H1 (cell line): Measurements from ENCODE around the gene MYO5A. TPM values are rescaled to one million over a fixed set of nuclear protein-coding genes. Genes with fewer than 3 reads are reported as not detected.

Experiments used
- CTCF ChIA-PET: fragments of 300-600 bp; sonication (Branson Sonifier 250); formaldehyde crosslinking; loops from one replicate; lab custom pipeline; 2021; ENCODE audit not compliant: partially characterized antibody; lab: Charles Lee
- POLR2A ChIA-PET: fragments of 300-600 bp; sonication (Branson Sonifier 250); formaldehyde crosslinking; loops from one replicate; lab custom pipeline; 2021; ENCODE audit warnings: inconsistent platforms; ENCODE audit not compliant: partially characterized antibody; lab: Charles Lee
- DNase-seq, 2 experiments: peaks; one replicate each; pipeline versions ENCODE4 v3.0.0 to v3.0.0-alpha.2; 2010 to 2022; ENCODE audit warnings: low spot score in 2 of 2, low read depth in 1 of 2, mixed read lengths in 1 of 2
- FAIRE-seq: peaks from 2 replicates; lab custom pipeline; 2011; peaks lifted over from hg19 to GRCh38; lab: Jason Lieb, UNC
- H2AFZ ChIP-seq: 2 replicates; pipeline ENCODE4 v1.8.1; 2012; ENCODE audit warnings: low read length, inconsistent platforms
- H2AK5ac ChIP-seq: 2 replicates; pipeline ENCODE4 v1.6.1; 2013; ENCODE audit warnings: low read depth, low read length
- H2BK120ac ChIP-seq: replicated peaks from 2 replicates; pipeline ENCODE3; 2013; ENCODE audit warnings: low read depth, low read length, inconsistent platforms
- H2BK12ac ChIP-seq: 2 replicates; pipeline ENCODE4 v1.6.1; 2013; ENCODE audit warnings: low read depth, low read length
- H2BK15ac ChIP-seq: 2 replicates; pipeline ENCODE4 v1.6.1; 2013; ENCODE audit warnings: low read length
- H2BK20ac ChIP-seq: 2 replicates; pipeline ENCODE4 v1.6.1; 2013; ENCODE audit warnings: low read length
- H2BK5ac ChIP-seq: 2 replicates; pipeline ENCODE4 v1.6.1; 2013; ENCODE audit warnings: low read depth, low read length
- H3K14ac ChIP-seq: 2 replicates; pipeline ENCODE4 v1.6.1; 2013; ENCODE audit warnings: inconsistent platforms; ENCODE audit not compliant: insufficient read length
- H3K18ac ChIP-seq: 2 replicates; pipeline ENCODE4 v1.6.1; 2013; ENCODE audit warnings: low read length; ENCODE audit errors: extremely low read depth
- H3K23ac ChIP-seq: 2 replicates; pipeline ENCODE4 v1.6.1; 2013; ENCODE audit warnings: inconsistent platforms; ENCODE audit not compliant: insufficient read length
- H3K23me2 ChIP-seq: 2 replicates; pipeline ENCODE4 v1.6.1; 2013; ENCODE audit warnings: low read depth, low read length
- H3K27ac ChIP-seq: 2 replicates; pipeline ENCODE4 v1.6.1; 2011; ENCODE audit warnings: low read depth, low read length, inconsistent platforms
- H3K27me3 ChIP-seq, 4 experiments: replicated peaks in 1 of 4; 1 replicate in 1 of 4; 2 replicates in 3 of 4; pipeline versions ENCODE4 v1.6.1 to v1.8.1; 2011 to 2013; ENCODE audit warnings: low read length in 3 of 4, mild to moderate bottlenecking in 3 of 4, inconsistent platforms in 2 of 4, mixed read lengths in 2 of 4, moderate library complexity in 1 of 4; ENCODE audit not compliant: control insufficient read depth in 3 of 4, insufficient read depth in 3 of 4; ENCODE audit errors: extremely low read depth in 1 of 4
- H3K36me3 ChIP-seq, 4 experiments: 2 replicates each; pipeline versions ENCODE4 v1.6.1 to v1.8.1; 2011 to 2013; ENCODE audit warnings: mild to moderate bottlenecking in 4 of 4, low read length in 3 of 4, moderate library complexity in 2 of 4, control low read depth in 1 of 4, inconsistent platforms in 1 of 4; ENCODE audit not compliant: insufficient read depth in 4 of 4, control insufficient read depth in 2 of 4
- H3K4ac ChIP-seq: replicated peaks from 2 replicates; pipeline ENCODE3; 2013; ENCODE audit warnings: low read length, low read depth, mixed read lengths, inconsistent platforms; ENCODE audit not compliant: insufficient read length
- H3K4me1 ChIP-seq, 4 experiments: replicated peaks in 1 of 4; 1 replicate in 1 of 4; 2 replicates in 3 of 4; pipeline versions ENCODE4 v1.6.1 to v1.8.1; 2011 to 2013; ENCODE audit warnings: low read length in 3 of 4, inconsistent platforms in 2 of 4, mixed read lengths in 1 of 4; ENCODE audit not compliant: insufficient read depth in 4 of 4, control insufficient read depth in 3 of 4
- H3K4me2 ChIP-seq, 2 experiments: 2 replicates each; pipeline versions ENCODE4 v1.6.1 to v1.8.1; 2011 to 2013; ENCODE audit warnings: low read depth in 2 of 2, low read length in 2 of 2, control low read depth in 1 of 2, inconsistent platforms in 1 of 2, mild to moderate bottlenecking in 1 of 2; ENCODE audit not compliant: insufficient read depth in 1 of 2
- H3K4me3 ChIP-seq, 4 experiments: fragments of 200-600, 300-600 bp in 1 of 4; sonication (generic), shearing (Covaris generic), sonication (Bioruptor Twin) in 1 of 4; 2 replicates each; pipeline versions ENCODE4 v1.5.1 to v1.8.1; 2011 to 2016; ENCODE audit warnings: low read length in 4 of 4, low read depth in 3 of 4, control low read depth in 2 of 4, inconsistent platforms in 2 of 4, mild to moderate bottlenecking in 2 of 4, mixed read lengths in 1 of 4, moderate library complexity in 1 of 4; ENCODE audit not compliant: insufficient read depth in 2 of 4; ENCODE audit errors: extremely low read depth in 1 of 4
- H3K56ac ChIP-seq: replicated peaks from 2 replicates; pipeline ENCODE3; 2013; ENCODE audit warnings: low read depth, mild to moderate bottlenecking, mixed read lengths, low read length, inconsistent platforms; ENCODE audit not compliant: insufficient read length
- H3K79me1 ChIP-seq: 2 replicates; pipeline ENCODE4 v1.6.1; 2013; ENCODE audit warnings: low read depth, low read length, control low read depth
- H3K79me2 ChIP-seq, 2 experiments: 2 replicates each; pipeline versions ENCODE4 v1.6.1 to v1.8.1; 2012 to 2013; ENCODE audit warnings: low read length in 2 of 2, mild to moderate bottlenecking in 2 of 2, inconsistent platforms in 1 of 2; ENCODE audit not compliant: insufficient read depth in 2 of 2, control insufficient read depth in 1 of 2
- H3K9ac ChIP-seq, 4 experiments: replicated peaks in 1 of 4; 1 replicate in 1 of 4; 2 replicates in 3 of 4; pipeline versions ENCODE4 v1.6.1 to v1.8.1; 2011 to 2013; ENCODE audit warnings: low read depth in 3 of 4, low read length in 3 of 4, control low read depth in 2 of 4, mild to moderate bottlenecking in 2 of 4, moderate library complexity in 2 of 4, inconsistent platforms in 1 of 4; ENCODE audit errors: extremely low read depth in 1 of 4
- H3K9me3 ChIP-seq, 2 experiments: 2 replicates each; pipeline versions ENCODE4 v1.6.1 to v1.8.1; 2012 to 2013; ENCODE audit warnings: mild to moderate bottlenecking in 2 of 2, moderate library complexity in 2 of 2, control low read depth in 1 of 2, inconsistent platforms in 1 of 2, low read depth in 1 of 2, low read length in 1 of 2, mixed read lengths in 1 of 2; ENCODE audit not compliant: insufficient read depth in 2 of 2
- H4K20me1 ChIP-seq, 2 experiments: replicated peaks in 1 of 2; 2 replicates each; pipeline versions ENCODE3 to v1.8.1; 2011 to 2013; ENCODE audit warnings: inconsistent platforms in 2 of 2, low read length in 2 of 2, mild to moderate bottlenecking in 1 of 2; ENCODE audit not compliant: insufficient read depth in 2 of 2, control insufficient read depth in 1 of 2
- H4K5ac ChIP-seq: 2 replicates; pipeline ENCODE4 v1.6.1; 2013; ENCODE audit warnings: low read length, low read depth, mixed read lengths, inconsistent platforms; ENCODE audit not compliant: insufficient read length
- H4K8ac ChIP-seq: 2 replicates; pipeline ENCODE4 v1.8.0; 2013; ENCODE audit warnings: mild to moderate bottlenecking, moderate library complexity, low read length, inconsistent platforms; ENCODE audit not compliant: insufficient read depth; ENCODE audit errors: extremely low read depth
- H4K91ac ChIP-seq: replicated peaks from 2 replicates; pipeline ENCODE3; 2013; ENCODE audit warnings: low read length, mixed read lengths, inconsistent platforms; ENCODE audit not compliant: insufficient read length
- BRCA1 ChIP-seq: IDR thresholded peaks from 2 replicates; pipeline ENCODE4 v1.6.1; 2012; ENCODE audit warnings: low read depth, low read length, improper control_type of control experiment
- CBX8 ChIP-seq: fragments of 300-800, 300-1000 bp; sonication (generic); IDR thresholded peaks from 2 replicates; pipeline ENCODE4 v1.7.1; 2016; ENCODE audit warnings: low read depth, low read length, borderline replicate concordance
- CHD2 ChIP-seq: IDR thresholded peaks from 2 replicates; pipeline ENCODE4 v1.6.1; 2012; ENCODE audit warnings: low read length, improper control_type of control experiment
- CREB1 ChIP-seq: IDR thresholded peaks from 2 replicates; pipeline ENCODE4 v1.6.1; 2012; ENCODE audit warnings: inconsistent platforms
- CTBP2 ChIP-seq: IDR thresholded peaks from 2 replicates; pipeline ENCODE4 v1.7.0; 2011; ENCODE audit warnings: borderline replicate concordance, mild to moderate bottlenecking, moderate library complexity, mixed read lengths, low read length; ENCODE audit not compliant: insufficient read depth, insufficient read length
- MAFK ChIP-seq: IDR thresholded peaks from 2 replicates; pipeline ENCODE4 v1.6.1; 2012; ENCODE audit warnings: low read depth, mild to moderate bottlenecking, improper control_type of control experiment, low read length
- RFX5 ChIP-seq: IDR thresholded peaks from 2 replicates; pipeline ENCODE4 v1.6.1; 2011; ENCODE audit warnings: low read depth, low read length, improper control_type of control experiment, borderline replicate concordance
- RXRA ChIP-seq: IDR thresholded peaks from 2 replicates; pipeline ENCODE4 v1.6.1; 2011; ENCODE audit warnings: low read depth, mild to moderate bottlenecking, low read length, moderate library complexity; ENCODE audit not compliant: insufficient read depth
- SIN3A ChIP-seq, 2 experiments: IDR thresholded peaks in 1 of 2; conservative IDR thresholded peaks in 1 of 2; 2 replicates each; pipeline ENCODE4 v1.6.1; 2011 to 2012; ENCODE audit warnings: low read length in 2 of 2, improper control_type of control experiment in 1 of 2, low read depth in 1 of 2, mild to moderate bottlenecking in 1 of 2
- SRF ChIP-seq: IDR thresholded peaks from 2 replicates; pipeline ENCODE4 v1.6.1; 2011; ENCODE audit warnings: mild to moderate bottlenecking, low read depth, low read length, moderate library complexity
- WGBS, 2 experiments: shearing (Covaris generic) in 1 of 2; methylation state at CpG; one replicate each; pipeline versions ENCODE4 v1.1.6 to v1.1.7; 2013 to 2015; ENCODE audit warnings: low lambda C conversion rate in 2 of 2, mixed read lengths in 2 of 2, inconsistent platforms in 1 of 2, low coverage in 1 of 2, missing lambda C conversion rate in 1 of 2; ENCODE audit not compliant: insufficient replicate concordance in 2 of 2, insufficient coverage in 1 of 2, insufficient read length in 1 of 2; ENCODE audit errors: extremely low coverage in 1 of 2, missing lambda C conversion rate in 1 of 2; 5-methylcytosine and 5-hydroxymethylcytosine counted together
- polyA plus RNA-seq, 7 experiments: library from polyadenylated mRNA; depleted of rRNA in 3 of 7; stranded (reverse) in 5 of 7; unstranded in 2 of 7; fragments of >200 nt in 5 of 7; fragments of 200-250 nt in 2 of 7; gene quantifications; 1 replicate in 5 of 7; 2 replicates in 1 of 7; 4 replicates in 1 of 7; pipeline versions ENCODE4 v1.2.1 to v1.2.3, GENCODE V29; 2011 to 2013; ENCODE audit warnings: missing spikeins in 2 of 7, mixed read lengths in 2 of 7
- total RNA-seq: library from RNA; stranded (reverse); fragmentation: NEBNext Ultra II Directional; extraction: Animal tissue kit (Norgen Biotek cat#: 25700); gene quantifications from 2 replicates; pipeline ENCODE4 v1.2.1, GENCODE V29; 2021

The MYO5A gene
- total and polyA plus RNA-seq, 2 of the 8 experiments (the other 6 are each of a cell fraction or from before 2014, with no cell fraction given): 11.4 to 24.7 TPM

- FAIRE-seq (no peak), DNase-seq (no peak)
- CTCF ChIA-PET: interaction anchor here (0.7 to 1.5 kb wide), 3 partner anchors 10 to 48 kb away, joined by 3 to 4 read pairs (median 3); no protein-coding TSS in a partner anchor
- TF ChIP-seq SIN3A (conservative IDR thresholded peaks at IDR 0.05 in 1 of 2, IDR thresholded peaks at IDR 0.05 in 1 of 2; ENCODE audit: low read depth in 1 of 2, low read length in 2 of 2): no peak
- no peak for TF ChIP-seq SRF
- no peak for TF ChIP-seq RFX5
- no peak for TF ChIP-seq CREB1
- TF ChIP-seq CTBP2: no peak
- no peak for TF ChIP-seq CBX8
- no peak for TF ChIP-seq BRCA1
- TF ChIP-seq RXRA: no peak
- TF ChIP-seq MAFK: no peak
- no peak for TF ChIP-seq CHD2
Measured at GRCh38 chr15:52309154-52309548, 219.5 kb downstream of the MYO5A start.

More at GRCh38 chr15:52309154-52309548, 219.5 kb downstream of the MYO5A start:
- no peaks in the 10 kb centered on the region for H3K79me2 ChIP-seq
- H2AK5ac ChIP-seq: no peak overlapping the region
- POLR2A ChIA-PET: interaction anchor here (1.3 kb wide), 1 partner anchor 21 kb away, joined by 4 read pairs; no protein-coding TSS in a partner anchor
- H2BK20ac ChIP-seq: no peak overlapping the region
- no peak overlapping the region for H4K5ac ChIP-seq
- H3K56ac ChIP-seq: no peak overlapping the region
- H3K36me3 ChIP-seq: no peaks in the 10 kb centered on the region; a peak in 2 of 8 replicates
- H4K8ac ChIP-seq: no peak overlapping the region
- no peak overlapping the region for H2AFZ ChIP-seq
- no peak overlapping the region for H2BK15ac ChIP-seq
- H3K14ac ChIP-seq: no peak overlapping the region
- H3K79me1 ChIP-seq: no peaks in the 10 kb centered on the region
- H3K27ac ChIP-seq: no peak overlapping the region
- H2BK120ac ChIP-seq: no peak overlapping the region
- no peak overlapping the region for H4K91ac ChIP-seq
- no peaks in the 10 kb centered on the region for H3K27me3 ChIP-seq
- no peak overlapping the region for H3K9ac ChIP-seq
- no peak overlapping the region for H3K18ac ChIP-seq
- H3K23me2 ChIP-seq: no peaks in the 10 kb centered on the region
- no peaks in the 10 kb centered on the region for H3K9me3 ChIP-seq
- H3K4me3 ChIP-seq: no peak overlapping the region
- no peak overlapping the region for H2BK12ac ChIP-seq
- H4K20me1 ChIP-seq: no peaks in the 10 kb centered on the region
- H3K4me1 ChIP-seq: no peaks in the 10 kb centered on the region
- H3K4me2 ChIP-seq: no peak overlapping the region
- no peak overlapping the region for H3K4ac ChIP-seq
- H3K23ac ChIP-seq: no peak overlapping the region
- 82% methylated on average over 6 of the region's 6 CpGs; no CpG with 5 or more reads in 1 of the 2 experiments for WGBS, 2 experiments
- no peak overlapping the region for H2BK5ac ChIP-seq
